GM19372 (cell line): ENCODE measurements around the gene SNRK.

Experiments
- ATAC-seq: cut with Tn5 transposase; IDR thresholded peaks from one replicate; pipeline ENCODE4 v1.9.1; 2021; ENCODE audit warnings: mild to moderate bottlenecking, low read depth, moderate library complexity; ENCODE audit not compliant: unreplicated experiment

Gene SNRK

GRCh38 chr3:43369404-43370292, 83.3 kb downstream of the SNRK start:
- no peak for ATAC-seq

GRCh38 chr3:43370293-43370980, 84.1 kb downstream of the SNRK start:
- no peak for ATAC-seq

GRCh38 chr3:43371494-43371893, 85.2 kb downstream of the SNRK start:
- no peak for ATAC-seq

GRCh38 chr3:43372007-43372740, 85.8 kb downstream of the SNRK start:
- no peak for ATAC-seq

GRCh38 chr3:43372809-43373559, 86.6 kb downstream of the SNRK start:
- no peak for ATAC-seq

GRCh38 chr3:43373560-43373928, 87.2 kb downstream of the SNRK start:
- no peak for ATAC-seq

GRCh38 chr3:43378066-43378935, 92.0 kb downstream of the SNRK start:
- ATAC-seq = no peak

- no peak for ATAC-seq
These were observed 93.0 kb downstream of the SNRK start for GRCh38 chr3:43379343-43379742.

- ATAC-seq = no peak
These were observed 101.8 kb downstream of the SNRK start for GRCh38 chr3:43388175-43388574.

GRCh38 chr3:43388915-43389314, 102.6 kb downstream of the SNRK start:
- ATAC-seq = no peak

GRCh38 chr3:43389388-43390254, 103.3 kb downstream of the SNRK start:
- ATAC-seq = no peak

- no peak for ATAC-seq
These were observed 103.9 kb downstream of the SNRK start for GRCh38 chr3:43390255-43390588.

- no peak for ATAC-seq
These were observed 105.3 kb downstream of the SNRK start for GRCh38 chr3:43391621-43392020.

- no peak for ATAC-seq
These were observed 107.8 kb downstream of the SNRK start for GRCh38 chr3:43394041-43394554.

- ATAC-seq = no peak
These were observed 112.7 kb downstream of the SNRK start for GRCh38 chr3:43399034-43399433.

- no peak for ATAC-seq
These were observed 113.8 kb downstream of the SNRK start for GRCh38 chr3:43400167-43400566.
